HG02852 (cell line): ENCODE results near the gene INTS14.
"Not testable (repeated sequence)": the region's sequence is repeated elsewhere in the genome, so short reads cannot be mapped to it uniquely, and the experiment has no call there.

Experiments used
- ATAC-seq: cut with Tn5 transposase; IDR thresholded peaks from one replicate; pipeline ENCODE4 v1.9.1; 2021; ENCODE audit warnings: mild to moderate bottlenecking, moderate library complexity; ENCODE audit not compliant: unreplicated experiment

Gene INTS14

DNA sequence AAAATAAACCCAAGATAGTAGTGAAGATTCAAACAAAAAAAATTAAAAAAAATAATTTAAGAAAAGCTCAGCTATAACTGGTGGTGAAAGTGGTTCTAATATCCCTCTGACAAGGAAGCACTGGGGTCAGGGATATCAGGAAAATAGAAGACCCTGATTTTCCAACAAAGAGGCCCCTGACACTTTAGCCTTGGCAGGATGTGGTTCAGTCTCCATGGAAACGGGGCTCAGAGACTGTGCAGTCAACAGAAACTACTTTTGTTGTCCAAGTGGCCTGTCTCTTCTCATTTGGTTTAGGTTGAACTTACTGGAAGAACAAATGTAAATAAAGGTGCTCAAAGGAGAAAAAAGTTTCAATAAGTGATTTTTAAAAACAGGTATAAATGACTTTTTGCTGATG, 27.2 kb downstream of the INTS14 start:
- ATAC-seq = no peak

DNA sequence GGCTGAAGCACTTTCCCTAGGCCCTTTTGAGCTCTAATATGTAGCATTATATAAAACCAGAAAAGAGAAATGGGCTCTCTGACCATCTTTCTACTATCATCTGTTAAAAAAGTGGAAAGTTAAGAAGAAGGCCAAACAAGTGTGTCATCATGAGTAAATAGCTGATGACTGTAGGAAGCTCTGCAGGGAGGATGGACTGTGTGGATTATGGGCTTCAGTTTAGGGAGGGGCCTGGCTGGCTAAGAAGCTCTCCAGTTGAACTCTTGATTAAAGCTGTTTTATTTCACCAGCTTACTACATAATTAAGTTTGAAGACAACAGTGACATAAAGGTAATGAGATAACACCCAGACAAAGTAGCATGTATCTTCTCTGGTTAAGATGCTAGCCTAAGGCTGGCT, 30.6 kb downstream of the INTS14 start:
- no peak for ATAC-seq

DNA sequence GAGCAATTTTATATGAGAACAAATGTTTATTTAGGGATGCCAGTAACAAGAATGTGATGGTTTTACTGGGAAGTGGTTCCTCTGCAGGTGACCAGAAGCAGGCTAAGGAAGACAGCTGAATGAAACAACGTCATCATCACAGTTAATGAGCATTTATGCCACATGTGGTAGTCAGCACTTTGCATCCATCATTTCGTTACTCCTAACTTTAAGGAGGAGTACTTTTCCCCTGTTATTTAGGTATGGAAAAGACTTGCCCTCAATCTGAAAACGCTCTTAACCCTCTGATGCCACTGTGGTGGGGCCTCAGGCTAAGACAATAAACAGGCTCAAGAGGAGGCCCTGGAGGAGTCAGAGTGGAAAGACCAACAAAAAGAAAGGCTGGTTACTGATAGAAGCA, 31.2 kb downstream of the INTS14 start:
- no peak for ATAC-seq

DNA sequence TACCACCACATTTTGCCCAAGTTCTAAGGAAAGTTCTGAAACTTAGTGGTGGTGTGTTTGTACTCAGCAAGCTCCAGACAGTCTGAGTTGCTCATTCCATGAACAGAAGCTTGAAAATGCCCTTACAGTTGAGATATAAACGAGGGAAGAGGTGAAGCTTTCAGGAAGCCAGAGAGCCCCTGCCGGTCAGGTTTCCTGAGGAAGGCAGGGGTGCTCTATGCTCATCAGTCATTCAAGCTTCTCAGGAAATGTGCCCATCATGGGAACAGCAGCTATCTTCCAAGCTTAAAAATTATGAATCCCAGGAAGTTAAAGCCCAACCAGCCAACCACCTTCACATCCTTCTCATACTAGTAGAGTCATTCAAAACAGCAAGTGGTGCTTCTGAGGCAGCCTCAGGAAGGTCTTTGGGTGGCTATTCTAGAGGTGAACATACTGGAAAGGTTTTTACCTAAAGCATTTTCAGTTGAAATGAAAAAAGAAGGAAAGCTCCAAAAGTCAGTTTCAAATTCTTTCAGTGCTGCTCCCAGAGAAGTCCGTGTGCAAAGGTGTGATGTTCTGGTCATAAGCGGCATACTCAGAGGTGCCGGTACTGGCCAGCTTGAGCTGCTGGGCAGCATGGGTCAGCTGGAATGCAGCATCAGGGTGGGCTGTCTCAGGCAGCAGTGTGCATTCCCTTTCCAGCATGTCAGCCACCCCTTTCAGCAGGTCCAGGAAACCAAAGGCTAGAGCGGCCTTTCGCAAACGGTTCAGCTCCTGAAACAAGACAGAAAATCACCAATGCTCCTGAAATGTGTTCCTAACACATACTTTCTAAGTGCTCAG, 31.8 kb downstream of the INTS14 start:
- no peak for ATAC-seq

DNA sequence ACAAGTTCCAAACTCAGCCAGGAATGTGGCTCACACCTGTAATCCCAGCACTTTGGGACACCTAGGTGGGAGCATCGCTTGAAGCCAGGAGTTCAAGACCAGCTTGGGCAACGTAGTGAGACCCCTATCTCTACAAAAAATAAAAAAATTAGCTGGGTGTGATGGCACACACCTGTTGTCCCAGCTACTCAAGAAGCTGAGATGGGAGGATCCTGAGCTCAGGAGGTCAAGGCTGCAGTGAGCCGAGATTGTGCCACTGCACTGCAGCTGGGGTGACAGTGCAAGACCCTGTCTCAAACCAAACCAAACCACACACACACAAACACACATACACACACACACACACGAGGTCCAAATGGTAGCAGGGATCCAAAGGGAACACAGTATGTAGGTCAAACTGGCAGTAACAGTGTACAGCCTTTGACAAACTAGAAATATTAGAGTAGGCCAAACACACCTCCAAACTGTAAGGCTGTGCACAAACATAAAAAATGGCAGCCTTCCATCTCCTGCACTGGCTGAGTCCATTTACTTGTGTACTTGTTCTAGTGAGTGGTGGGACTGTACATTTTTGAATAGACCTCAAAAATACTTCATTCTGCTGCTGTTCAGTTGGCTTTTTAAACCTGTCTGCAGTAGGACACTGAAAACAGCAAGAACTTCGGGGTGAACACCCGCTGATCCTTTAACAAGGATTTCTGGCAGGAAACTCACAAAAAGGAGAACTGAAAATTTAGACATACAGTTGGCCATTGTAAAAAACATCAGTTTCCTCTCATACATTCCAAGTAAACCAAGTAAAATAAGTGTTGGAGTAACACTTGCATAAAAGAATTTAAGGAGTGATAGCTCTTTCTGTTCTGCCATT, 33.6 kb downstream of the INTS14 start:
- ATAC-seq = no peak

DNA sequence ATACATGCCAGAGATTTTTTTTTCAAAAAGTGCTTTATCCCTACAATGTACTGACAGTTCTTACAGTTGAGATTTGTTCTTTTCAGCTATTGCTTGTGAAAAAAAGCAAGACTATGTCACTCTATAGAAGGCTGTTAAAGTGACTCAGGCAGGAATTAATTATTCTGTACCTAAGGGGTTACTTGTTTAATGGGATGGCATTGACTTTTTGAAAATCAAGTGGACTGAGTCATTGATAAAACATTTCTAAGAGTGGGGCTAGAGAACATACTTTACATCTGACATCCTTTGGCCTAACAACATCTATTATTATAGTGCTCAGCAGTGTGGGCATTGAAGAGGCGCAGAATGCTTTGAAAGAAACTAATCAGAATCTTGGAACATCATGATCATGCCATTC, 34.3 kb downstream of the INTS14 start:
- no peak for ATAC-seq

DNA sequence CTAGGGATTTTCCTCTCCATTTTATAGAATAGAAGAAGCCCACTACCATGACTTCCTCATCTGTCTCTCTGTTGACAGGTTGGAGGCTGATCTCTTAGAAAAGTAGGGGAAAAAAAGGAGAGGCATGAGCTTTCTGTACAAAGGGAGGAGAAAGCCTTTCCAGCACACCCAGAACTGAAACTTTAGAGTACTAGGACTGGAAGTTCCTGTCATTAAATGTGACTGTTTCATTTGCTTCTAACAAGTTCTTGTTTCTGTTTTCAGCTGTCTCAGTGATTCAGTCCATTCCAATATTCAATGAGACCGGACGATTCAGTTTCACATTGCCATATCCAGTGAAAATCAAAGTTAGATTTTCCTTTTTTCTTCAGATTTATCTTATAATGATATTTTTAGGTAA, 39.0 kb downstream of the INTS14 start:
- ATAC-seq = no peak

DNA sequence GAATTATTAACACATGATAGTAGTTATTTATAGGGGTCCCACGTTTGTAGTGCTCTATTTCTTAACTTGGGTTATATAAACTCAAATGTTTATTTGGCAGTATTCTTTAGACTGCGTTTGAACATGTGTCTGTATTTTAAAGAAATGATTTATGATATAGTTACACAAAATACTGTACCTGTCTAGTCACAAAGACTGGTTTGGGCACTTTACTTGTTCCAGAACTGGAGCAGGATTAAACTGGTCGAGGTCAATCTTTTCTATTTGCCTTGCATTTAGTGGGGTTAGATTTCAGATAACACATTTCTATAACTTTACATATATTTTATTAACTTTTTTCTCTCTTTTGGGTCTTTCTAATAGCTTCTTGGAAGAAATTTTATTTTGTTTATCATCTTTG, 41.2 kb downstream of the INTS14 start:
- ATAC-seq = no peak

DNA sequence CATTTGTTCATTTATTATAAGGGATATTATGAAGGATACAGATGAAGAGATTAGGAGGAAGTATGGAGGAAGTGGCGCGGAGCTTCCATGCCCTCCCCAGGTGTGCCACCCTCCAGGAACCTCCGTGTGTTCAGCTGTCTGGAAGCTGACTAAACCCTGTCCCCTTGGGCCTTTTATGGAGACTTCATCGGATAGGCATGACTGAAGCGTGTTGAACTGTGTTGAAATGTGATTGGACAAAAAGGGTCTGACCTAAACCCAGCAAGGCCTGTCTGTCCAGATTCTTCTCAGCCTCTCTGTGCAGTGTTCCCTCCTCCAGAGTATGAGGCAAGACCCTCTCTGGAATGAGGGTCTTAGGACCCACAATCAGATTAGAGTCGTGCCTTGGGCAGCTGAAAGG, 49.0 kb downstream of the INTS14 start:
- no peak for ATAC-seq

DNA sequence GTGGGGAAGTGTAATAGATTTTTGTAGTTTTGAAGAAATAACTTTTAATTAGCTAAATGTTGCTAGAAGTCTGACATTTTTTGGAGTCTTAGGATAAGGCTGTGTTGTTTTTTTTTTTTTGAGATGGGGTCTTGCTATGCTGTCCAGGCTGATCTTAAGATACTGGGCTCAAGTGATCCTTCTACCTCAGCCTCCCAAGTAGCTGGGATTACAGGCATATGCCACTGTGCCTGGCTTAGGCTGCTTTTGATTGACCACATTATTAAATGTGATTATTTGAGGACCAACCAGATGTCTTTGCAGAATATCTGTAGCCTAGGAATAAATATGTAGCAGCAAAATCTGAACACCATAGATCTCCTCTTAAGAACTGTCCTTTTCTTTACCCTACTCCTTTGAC, 51.0 kb downstream of the INTS14 start:
- no peak for ATAC-seq

DNA sequence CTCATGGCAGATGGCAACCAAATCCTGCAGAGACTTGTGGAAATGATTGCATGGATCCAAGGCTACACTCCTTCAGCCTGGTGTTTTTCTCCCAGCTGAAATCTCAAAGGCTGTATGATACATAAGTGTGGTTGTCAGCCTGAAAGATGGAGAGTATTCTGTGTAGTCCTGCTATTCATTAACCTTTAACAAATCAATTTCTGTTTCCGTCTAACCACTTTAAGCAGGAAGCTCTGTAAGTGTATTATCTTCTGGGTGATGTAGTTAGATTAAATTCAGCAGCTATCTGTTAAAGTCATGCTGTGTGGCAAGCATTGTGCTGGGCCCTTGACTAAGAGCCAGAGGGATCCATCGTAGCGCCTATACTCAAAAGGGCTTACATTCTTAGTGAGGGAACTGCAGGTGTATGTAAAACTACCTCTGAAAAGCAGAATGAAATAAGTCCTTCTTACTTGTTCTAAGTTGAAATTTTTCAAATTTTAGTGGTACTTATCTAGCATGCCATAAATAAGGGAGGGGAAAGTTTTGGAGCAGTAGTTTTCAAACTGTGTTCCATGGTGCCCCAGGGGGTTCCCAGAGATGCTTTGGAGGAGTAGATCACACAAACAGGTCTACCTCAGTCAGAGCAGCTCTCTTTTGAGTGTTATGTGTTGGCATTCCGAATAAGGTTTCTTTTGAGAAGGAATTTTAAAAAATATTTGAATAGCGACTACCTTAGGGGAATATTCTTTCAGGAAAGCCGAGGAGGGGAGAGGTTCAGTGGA, 51.8 kb downstream of the INTS14 start:
- ATAC-seq = no peak

DNA sequence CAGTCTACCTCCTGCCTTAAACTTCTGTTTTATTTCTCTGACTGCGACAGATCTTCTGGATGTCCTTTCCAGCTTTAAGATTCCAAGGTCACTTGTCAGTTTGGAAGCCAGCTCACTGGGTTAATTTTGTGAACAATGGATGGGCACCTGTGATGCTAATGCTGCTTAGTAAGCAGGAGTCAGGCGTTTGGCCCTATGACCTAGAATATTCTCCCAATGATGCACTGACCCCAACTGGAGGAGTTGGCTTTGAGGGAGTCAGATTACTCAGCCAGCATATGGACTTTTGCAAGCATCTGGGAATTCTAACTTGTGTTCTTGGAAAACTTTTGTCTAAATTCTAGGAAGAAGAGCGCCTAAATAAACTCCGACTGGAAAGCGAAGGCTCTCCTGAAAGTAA, 52.6 kb downstream of the INTS14 start:
- no peak for ATAC-seq

DNA sequence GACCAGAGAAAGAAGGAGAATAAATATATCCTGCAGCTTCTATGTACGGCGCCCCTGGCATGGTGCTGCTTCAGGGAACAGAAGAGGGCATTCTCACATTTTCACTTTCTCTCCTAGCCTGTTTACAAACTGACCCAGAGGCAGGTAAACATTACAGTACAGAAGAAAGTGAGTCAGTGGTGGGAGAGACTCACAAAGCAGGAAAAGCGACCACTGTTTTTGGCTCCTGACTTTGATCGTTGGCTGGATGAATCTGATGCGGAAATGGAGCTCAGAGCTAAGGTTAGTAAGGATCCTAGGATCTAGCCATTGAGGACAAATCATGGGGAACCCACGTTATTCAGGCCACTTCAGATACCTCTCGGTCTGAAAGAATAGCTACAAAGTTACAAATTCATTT, 54.3 kb downstream of the INTS14 start:
- no peak for ATAC-seq

DNA sequence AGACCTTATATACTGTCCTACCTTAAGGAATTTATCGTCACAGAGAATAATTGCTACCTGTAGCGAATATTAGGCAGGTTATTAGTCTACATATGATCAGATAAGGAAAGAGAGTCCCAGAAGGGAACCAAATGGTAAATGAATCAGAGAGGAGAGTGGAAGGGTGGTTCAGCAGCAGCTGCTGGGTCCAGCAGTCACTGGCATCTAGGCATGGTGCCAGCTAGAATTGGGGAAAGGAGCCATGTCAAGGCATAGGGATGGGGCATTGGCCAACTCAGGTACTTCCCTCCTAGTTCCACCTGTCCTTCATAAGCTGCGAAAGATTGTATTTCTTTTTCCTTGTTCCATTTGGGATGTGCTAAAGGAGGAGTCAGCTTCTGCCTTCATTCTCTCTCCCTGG, 57.2 kb downstream of the INTS14 start:
- ATAC-seq = no peak

DNA sequence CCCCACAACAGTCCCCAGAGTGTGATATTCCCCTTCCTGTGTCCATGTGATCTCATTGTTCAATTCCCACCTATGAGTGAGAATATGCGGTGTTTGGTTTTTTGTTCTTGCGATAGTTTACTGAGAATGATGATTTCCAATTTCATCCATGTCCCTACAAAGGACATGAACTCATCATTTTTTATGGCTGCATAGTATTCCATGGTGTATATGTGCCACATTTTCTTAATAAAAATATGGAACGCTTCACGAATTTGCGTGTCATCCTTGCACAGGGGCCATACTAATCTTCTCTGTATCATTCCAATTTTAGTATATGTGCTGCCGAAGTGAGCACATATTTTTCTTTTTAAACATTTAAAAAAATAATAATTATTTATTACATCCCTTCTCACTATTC, 58.1 kb downstream of the INTS14 start:
- ATAC-seq = not testable (repeated sequence)

DNA sequence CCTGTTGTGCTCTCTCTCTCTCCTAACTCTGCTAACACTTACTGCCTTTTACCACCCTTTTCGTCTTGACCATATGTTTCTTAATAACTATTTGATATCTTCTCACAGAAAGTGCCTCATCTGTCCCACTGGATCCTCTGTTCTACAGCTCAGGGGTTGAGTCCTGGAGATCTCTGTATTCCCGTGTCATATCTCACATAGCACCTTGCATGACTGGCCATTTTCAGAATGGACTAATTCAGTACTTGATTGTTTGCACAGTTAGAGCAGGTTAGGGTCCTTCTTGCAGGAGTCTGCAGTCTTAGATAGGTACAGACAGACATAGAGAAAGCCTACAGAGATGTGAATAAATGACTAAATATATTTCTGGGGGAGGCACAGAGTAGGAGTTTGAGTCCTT, 59.7 kb downstream of the INTS14 start:
- no peak for ATAC-seq

DNA sequence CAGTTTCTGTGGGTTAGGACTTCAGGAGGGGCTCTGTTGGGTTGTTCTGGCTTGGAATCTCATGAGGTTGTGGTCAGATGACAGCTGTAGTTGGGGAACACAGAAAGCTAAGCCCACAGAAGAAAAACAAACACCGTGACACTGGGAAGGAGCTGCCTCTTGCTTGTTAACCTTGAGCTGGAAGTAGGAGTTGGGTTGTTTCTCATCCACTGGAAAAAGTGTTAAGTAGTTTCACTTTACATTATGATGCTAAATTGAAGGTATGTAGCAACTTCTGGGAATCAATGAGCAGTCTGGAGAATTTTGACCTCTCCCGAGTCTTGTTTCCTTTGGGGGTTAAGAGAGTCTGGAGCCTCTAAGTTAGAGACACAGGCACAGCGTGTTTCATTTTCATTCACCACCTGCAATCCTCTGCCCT, 60.2 kb downstream of the INTS14 start:
- ATAC-seq = no peak

DNA sequence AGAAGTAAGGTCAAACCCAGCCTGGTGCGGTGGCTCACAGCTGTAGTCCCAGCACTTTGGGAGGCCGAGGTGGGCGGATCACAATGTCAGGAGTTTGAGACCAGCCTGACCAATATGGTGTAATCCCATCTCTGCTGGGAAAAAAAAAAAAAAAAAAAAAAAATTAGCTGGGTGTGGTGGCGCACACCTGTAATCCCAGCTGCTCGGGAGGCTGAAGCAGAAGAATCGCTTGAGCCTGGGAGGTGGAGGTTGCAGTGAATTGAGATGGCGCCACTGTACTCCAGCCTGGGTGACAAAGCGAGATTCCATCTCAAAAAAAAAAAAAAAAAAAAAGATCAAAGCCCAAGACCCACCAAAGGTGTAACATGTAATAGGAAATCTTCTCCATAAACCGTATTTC, 61.6 kb downstream of the INTS14 start:
- not testable (repeated sequence) for ATAC-seq

DNA sequence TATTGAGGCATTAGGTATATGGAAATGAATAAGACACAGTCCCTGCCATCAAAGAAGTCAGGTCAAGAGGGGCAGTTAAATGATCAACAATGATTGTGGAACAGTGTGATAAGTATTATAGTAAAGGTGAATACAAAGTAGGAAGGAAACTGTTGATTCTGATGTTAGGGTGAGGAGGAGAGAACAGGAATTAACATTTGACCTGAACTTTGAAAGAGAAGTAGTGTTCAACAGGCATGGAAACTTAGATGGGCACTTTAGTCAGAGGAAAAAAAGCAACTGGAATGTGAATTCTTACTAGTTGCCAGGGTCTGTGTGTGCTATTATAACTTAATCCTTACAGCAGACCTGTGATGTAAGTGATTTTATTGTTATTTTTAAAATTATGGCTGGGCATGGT, 63.1 kb downstream of the INTS14 start:
- no peak for ATAC-seq

DNA sequence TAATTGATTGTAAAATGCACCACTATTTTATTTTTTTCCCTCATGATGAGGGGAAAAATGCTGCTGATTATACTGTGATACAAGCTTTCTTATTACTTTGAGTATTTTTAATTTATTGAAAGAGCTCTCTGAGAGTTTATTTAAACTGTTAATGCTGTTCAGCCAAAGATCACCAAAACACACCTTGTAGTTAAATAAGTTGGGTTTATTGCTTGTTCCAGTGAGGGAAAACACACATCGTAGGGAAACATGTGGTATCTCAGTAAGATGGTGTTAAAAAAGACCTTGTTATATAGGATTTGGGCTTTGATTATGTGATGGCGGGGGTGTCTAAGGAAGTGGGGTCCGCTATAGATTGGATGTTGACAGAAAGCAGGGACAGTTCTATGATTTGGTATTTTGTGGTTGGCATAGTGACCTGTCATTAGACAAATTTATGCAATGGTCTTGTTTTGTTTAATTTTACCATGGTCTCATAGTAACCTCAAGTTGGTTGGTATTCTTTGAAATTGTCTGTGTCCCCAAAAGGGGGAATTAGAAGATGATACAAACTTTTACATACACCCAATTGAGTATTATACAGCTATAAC, 69.6 kb downstream of the INTS14 start:
- no peak for ATAC-seq

DNA sequence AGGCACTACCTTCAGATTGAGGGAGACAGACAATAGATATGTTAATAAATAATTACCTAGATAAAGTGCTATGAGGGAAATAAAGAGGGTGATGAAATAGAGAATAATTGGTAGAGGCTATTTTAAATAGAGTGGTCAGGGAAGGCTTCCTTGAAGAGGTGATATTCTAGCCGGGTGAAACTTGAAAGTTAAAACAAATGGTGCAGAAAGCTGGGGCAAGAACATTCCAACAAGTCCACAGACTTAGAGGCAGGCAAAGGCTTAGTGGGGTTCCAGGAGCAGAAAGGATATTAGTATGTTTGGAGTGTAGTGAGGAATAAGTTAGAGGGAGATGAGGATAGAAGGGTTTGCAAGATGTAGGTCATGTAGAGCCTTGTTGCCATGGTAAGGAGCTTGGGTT, 70.6 kb downstream of the INTS14 start:
- ATAC-seq = no peak
